Activated CD8-positive, alpha-beta memory T cell treated with anti-CD3 and anti-CD28 coated beads, Interleukin-2, amount 50 U/mL, for 1 hour (primary cell): ENCODE results near the gene TSPAN18.

Experiments
- DNase-seq: peaks from one replicate; pipeline ENCODE4 v3.0.0-alpha.2; 2020; ENCODE audit errors: extremely low read depth

The TSPAN18 gene

GRCh38 chr11:44941259-44942021 is 214.7 kb downstream of the TSPAN18 start:
- DNase-seq, result no peak

DNA sequence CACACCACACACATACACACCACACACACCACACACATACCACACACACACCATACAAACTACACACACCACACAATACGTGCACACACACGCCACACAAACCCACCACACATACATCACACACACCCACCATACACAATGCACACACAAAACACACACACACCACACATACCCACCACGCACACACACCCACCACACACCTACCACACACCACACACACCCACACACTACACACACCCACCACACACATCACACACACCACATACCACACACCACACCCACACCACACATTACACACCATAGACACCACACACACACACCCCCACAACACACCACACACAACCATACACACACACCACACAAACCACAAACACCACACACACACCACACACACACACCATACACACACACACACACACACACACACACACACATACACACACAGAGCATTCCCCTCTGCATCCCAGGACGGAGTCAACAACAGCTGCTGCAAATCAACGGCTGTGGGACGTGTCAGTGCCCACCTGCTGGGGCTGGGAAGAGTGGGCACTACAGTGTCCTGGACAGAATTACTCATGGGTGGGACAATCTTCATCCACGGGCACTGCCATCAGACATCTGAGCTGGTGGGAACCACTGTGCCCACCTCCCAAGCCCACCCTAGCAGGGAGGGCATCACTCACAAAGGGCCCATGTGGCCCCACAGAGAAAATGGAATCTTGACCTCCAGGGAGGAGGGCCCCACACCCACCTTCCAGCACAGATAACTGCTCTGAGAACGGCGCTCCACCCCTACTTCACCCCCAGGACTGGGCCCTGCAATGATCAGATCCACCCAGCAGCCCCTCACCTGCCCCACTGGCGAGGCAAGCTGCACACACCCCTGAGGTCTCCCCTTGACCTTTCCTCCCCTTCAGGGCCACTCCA is 215.5 kb downstream of the TSPAN18 start:
- no peak for DNase-seq

GRCh38 chr11:44943118-44943517 is 216.4 kb downstream of the TSPAN18 start:
- no peak for DNase-seq

- no peak for DNase-seq
Measured at GRCh38 chr11:44943696-44944095, 216.9 kb downstream of the TSPAN18 start.

DNA sequence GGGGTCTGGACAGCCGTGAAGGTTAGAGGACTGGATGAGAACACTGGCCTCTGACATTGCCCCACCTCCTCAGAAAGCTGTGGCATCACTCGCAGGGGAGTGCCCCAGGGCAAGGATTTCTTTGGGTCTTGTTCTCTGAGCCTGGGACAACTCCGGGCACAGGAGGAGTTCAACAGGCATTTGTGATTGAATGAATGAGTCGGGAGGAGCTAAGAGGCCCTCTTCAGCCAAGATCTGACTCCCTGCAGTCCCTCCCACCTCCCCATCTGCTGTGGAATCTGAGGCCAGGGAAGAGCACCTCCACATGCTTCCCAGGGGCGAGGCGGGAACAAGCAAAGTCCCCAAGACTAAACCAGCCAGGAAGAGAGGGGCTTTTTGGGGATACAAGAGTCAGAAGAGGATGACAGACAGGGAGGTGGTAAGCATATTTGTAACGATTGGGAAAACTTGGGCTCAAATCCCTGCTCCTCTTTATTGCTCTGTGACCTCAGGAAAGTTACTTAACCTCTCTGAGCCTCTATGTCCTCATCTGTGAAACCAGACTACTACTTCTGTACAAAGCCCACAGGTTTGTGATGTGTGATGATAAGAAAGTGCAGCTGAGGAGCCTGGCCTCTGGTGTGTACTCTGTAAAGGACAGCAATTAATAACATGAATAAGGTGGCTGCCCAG is 217.6 kb downstream of the TSPAN18 start:
- DNase-seq, result no peak

GRCh38 chr11:44944853-44945235 is 218.1 kb downstream of the TSPAN18 start:
- DNase-seq, result no peak

GRCh38 chr11:44945666-44946065 is 218.9 kb downstream of the TSPAN18 start:
- no peak for DNase-seq

GRCh38 chr11:44946263-44946662 is 219.5 kb downstream of the TSPAN18 start:
- no peak for DNase-seq

DNA sequence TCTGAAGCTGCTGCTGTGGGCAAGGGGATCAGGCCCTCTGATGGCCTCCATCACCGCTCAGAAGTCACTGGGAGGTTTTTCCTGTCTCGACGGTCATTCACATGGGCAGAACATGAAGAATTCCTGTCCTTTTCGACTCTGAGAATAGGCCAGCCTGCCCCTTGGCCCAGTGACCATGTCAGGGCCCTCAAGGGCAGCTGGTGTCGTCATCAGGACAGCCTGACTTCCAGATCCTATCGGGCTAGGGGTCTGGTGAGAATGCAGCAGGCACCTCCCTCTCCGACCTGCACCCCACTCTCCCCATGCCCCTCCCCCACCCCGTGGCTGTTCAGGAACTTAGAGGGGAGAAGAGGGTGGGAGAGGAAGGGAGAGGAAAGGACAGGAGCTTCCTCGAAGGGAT is 220.4 kb downstream of the TSPAN18 start:
- DNase-seq, result no peak

- no peak for DNase-seq
Measured at GRCh38 chr11:44948155-44948554, 221.4 kb downstream of the TSPAN18 start.

GRCh38 chr11:44949160-44950030 is 222.6 kb downstream of the TSPAN18 start:
- no peak for DNase-seq

GRCh38 chr11:44950031-44950624 is 223.4 kb downstream of the TSPAN18 start:
- no peak for DNase-seq

DNA sequence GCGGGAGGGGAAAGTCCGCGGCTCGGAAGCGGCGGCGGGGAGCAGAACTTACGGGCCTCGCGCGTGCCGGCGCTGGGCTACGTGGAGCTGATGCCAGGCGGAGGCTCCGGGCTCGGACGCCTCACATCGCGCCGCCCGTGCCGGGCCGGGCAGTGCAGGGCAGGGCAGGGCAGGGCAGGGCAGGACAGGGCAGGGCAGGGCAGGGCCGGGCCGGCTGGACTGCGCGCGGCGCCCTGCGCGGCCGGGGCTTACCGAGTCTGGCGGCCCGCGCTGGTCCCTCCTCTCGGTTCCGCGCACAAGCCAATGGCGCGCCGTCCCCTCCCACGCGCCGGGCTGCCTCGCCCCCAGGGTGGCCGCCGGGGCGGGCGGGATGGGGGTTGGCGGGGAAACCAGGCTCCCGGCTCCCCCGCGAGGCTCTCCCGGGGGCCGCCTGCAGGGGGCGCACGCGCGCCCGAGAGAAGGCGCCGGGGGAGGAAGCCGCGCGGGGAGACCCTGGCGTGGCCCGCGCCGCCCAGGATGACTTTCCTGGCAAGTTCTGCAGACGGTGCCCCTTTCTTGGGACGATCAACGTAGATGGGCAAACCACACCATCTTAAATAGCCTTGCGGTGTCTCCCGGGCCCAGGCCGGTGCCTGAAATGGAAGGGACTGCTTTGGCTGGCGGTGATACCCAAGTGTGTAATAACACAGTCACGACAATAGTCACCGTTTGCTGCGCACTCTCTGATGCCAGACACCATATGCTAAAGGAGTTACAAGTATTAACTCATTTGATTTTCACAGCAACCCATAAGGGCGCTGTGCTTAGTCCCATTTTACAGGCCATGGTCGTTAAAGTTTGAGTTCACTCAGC is 224.1 kb downstream of the TSPAN18 start, which contains the start of gene TP53I11:
TSS of gene TP53I11 (minus strand) at position 259 of the 852 bp plus-strand sequence. CDS start 12,548 bp downstream, outside the sequence.
- no peak for DNase-seq

DNA sequence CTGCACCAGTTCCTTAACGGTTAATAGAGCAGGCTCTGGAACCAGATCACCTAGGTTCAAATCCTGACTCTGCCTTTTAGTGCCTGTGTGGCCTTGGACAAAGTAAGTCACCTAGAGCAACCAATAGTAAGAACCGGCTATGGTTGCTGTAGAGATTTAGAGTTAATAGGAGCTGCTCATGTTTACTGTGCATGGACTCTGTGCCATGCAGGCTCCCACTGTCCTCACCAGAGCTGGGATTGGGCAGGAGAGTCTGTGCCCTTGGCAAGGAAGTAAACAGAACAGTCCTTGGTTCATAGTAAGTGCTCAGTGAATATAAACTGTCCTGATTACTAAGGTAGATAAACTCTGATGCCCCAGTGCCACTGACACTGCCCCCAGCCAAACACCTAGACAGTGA is 225.3 kb downstream of the TSPAN18 start:
- DNase-seq, result no peak

DNA sequence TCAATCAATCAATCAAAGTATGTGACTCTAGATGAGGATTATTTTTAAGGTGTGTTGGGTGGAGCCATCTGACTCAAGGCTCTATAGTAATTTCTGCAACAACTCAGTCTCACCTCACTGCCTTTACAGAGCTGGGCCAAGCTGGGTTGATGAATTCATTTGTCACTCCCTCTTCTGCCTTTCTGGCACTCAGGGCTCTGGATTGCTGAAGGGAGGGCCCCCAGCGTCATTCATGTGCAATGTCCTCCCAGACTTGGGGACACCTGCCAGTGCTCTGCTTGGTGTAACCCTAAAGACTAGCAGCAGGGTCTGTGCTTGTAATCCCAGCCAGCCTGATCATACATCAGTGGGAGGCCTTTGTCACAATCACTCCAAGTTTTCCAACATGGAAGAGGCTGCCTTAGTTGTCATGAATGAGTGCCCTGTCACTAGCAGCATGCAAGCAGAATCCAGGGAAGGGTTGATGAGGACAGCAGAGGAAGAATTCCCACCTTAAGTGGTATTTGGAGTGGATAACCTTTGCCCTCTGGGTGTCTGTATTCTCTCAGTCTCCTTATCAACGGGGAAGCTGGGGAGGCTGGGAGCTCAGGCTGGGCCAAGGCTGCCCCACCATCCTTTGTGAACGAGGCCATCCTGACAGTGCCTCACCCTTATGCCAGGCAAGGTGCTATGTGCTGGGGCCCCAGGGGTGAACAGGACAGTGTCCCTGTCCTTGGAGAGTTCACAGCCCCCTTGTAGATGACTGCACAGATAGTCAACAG is 225.9 kb downstream of the TSPAN18 start:
- no peak for DNase-seq

- DNase-seq, result no peak
Measured at GRCh38 chr11:44954051-44954906, 227.5 kb downstream of the TSPAN18 start.

DNA sequence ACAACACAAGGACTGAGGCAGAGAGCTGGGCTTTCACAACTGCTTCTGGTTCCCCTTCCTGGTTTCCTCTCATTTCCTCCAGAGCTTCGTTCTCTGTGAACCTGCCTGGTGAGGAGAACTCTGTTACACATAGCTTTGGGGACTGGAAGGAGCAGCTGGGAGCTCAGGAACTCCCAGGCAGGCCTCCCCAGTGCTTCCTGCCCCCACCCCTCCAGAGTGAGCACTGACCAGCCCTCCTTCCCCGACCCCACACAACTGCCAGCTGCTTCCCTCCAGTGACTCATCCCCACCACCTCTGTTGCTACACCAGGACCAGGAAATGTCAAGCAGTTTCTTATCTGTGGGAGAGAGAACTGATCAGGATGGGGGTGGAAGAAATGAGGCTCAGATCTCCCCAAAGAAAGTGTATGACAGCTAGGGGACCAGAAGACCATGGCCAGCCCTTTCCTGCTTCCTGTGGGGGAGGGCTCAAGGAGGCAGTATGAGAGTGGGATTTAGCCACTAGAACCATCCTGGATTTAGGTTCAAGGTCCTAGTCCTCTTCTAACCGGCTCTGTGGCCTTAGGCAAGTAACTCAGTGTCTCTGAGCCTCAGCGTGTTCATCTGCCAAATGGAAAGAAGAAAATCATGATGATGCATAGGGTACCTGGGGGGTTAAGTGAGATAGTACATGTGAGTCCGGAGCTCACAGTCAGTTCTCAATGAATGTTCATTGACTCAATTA is 228.4 kb downstream of the TSPAN18 start:
- no peak for DNase-seq
